Measurements from ENCODE around the gene NATD1. TPM values are rescaled to one million over a fixed set of nuclear protein-coding genes. Genes with fewer than 3 reads are reported as not detected.

The NATD1 gene
- total RNA-seq = 10 to 100 TPM in 1 of 2 donors, 1 to 10 TPM in 1; 8.6 to 19.4 TPM
- long read RNA-seq, full-length matches to known transcripts = 2 of 15 reads
- long read RNA-seq, partial matches to known transcripts = 0 of 15 reads
- long read RNA-seq, other reads (novel, unspliced or antisense) = 13 of 15 reads

- intact Hi-C loops (cut with DNase I) = no loop called here
- ATAC-seq (peak; percentile 69 to 79), DNase-seq (peak; percentile 89)
Measured at GRCh38 chr17:21252796-21253645, at the start of gene NATD1. Gene NATD1, minus strand, starts transcription at chr17:21253410. Its CDS starts 146 bp downstream, at chr17:21253264.

DNA sequence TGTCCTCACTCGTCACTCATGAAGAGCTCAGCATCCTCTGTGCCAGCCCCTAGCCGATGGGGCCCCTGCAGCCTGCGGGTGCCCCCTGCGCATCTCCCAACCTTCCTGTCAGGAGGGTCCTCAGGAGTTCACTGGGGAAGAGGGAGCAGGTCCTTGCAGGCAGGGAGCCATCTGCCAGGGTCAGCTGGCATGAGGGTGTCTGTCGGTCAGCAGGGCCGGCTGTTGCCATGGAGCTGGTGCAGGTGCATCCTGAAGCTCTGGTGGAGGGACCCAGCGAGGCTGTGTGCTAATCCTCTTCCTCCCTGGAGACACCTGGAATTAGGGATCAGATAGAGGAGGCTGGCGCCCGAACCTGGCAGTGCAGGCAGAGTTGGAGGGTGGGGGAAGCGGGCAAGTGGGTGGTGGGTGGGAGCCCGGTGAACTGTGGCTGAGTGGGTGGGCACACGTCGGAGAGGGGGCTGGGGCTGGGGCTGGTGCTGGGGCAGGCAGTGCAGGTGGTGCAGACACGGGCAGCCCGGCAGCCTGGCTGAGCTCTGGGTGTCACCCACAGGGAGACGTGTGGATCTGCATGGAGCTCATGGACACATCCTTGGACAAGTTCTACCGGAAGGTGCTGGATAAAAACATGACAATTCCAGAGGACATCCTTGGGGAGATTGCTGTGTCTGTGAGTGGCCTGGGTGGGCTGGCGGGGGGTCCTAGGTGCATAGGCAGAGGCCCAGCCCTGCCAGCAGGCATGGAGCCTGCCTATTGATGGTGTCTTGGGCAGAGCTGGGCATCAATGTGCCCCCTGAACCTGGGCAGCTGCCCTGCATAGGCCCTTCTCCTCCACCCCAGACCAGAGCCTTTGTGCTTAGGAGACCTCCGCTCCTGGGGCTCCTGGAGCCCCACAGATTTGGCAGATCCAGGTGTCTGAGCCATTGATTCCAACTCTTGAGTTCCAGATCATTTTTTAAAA lies 48.7 kb upstream of the NATD1 start:
- ATAC-seq (no peak), DNase-seq (no peak)
- intact Hi-C loops (cut with DNase I) = no loop called here

- ATAC-seq = no peak
- DNase-seq = no peak
- intact Hi-C loops (cut with DNase I) = no loop called here
Measured at GRCh38 chr17:21300601-21301571, 47.7 kb upstream of the NATD1 start.

DNA sequence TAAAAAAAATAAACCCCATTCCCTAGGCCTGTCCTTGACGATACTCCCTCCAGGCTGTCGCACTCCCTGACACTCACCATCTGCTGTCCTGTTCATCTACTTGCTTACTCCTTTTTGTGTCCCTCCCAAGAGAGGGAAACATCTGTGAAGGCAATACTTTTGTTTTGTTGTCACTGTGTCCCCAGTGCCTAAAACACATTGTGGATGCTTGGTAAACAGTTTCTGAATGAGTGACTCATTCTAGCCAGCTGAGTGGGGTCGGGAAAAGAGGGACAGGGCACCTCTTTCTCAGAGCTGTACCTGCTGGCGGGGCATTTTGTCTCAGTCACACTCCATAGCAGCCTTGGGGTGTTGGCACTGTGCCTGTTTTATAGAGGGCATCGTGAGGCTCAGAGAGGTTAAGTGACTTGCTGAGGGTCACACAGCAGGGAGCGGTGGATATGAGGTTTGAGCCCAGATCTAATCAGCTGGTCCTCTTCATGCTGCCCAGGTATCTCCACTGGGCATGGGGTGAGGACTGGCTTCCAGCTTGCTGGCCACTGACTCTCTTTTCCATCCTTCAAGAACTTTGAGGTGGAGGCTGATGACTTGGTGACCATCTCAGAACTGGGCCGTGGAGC lies 46.9 kb upstream of the NATD1 start:
- no peak for DNase-seq
- intact Hi-C loops (cut with DNase I) = no loop called here
- no peak for ATAC-seq

- ATAC-seq (no peak), DNase-seq (no peak)
- intact Hi-C loops (cut with DNase I) = no loop called here
Measured at GRCh38 chr17:21298983-21299519, 45.8 kb upstream of the NATD1 start.

DNA sequence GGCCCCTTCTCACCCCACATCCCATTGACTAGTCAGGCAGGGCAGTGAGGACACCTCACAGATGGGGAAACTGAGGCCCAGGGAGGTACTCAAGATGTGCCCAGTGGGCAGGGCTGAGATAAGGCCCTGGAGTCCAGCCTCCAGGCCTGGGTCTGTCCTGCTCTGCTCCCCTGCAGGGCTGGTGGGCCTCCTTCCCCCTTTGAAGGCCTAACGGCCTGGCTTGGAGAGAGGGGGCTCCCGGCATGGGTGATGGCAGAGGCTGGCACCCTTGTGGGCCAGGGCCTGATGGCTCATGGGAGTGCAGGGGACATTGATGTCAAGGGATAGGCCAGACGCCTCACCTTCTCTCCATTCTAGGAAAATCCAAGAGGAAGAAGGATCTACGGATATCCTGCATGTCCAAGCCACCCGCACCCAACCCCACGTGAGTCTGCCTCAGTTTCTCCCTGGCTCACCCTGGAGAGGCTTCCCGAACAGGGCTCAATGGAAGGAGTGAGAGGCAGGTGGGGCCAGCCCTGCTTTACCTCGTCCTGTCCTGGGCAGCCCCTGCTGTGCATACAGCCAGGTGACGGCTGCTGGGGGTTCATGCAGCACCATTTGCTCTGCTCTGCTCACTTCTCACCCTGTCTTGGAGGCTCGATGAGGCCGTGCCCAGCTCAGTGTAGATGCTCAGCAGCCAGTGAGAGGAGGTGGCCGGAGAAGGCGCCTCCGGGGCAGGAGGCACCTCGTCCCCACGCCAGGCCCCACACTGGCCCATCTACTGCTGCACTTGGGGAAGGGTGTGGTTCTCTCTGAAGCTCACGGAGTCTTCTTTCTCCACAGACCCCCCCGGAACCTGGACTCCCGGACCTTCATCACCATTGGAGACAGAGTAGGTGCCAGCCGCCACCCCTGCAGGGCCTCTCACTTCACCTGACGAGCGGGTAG lies 45.1 kb upstream of the NATD1 start:
- no peak for DNase-seq
- no peak for ATAC-seq
- intact Hi-C loops (cut with DNase I) = no loop called here

DNA sequence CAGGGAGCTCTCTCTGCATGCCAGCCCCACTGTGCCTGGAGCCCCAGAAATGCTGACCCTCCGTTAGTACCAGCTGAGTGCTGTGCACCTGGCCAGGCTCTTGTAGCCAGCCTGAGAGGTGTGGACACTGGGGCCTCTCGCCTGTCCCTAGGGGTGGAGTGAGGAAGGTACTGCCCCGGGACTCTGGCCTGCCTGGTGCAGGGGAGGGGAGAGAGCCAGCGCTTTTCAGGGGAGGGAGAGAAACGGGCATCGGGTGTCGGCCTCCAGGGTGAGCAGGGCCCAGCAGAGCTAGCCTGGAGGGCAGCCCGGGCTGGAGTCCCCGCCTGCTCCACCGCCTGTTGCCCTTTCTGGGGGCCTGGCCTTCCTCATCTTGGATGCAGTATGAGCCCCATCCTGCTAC lies 44.4 kb upstream of the NATD1 start:
- intact Hi-C loops (cut with DNase I) = no loop called here
- peak in 1 of 2 donors; percentile 3 for ATAC-seq
- no peak for DNase-seq

- peak in 1 of 2 donors; percentile 6 for ATAC-seq
- DNase-seq = no peak
- intact Hi-C loops (cut with DNase I) = no loop called here
Measured at GRCh38 chr17:21297026-21297520, 43.9 kb upstream of the NATD1 start.

GRCh38 chr17:21296097-21297025 lies 43.2 kb upstream of the NATD1 start:
- intact Hi-C loops (cut with DNase I) = no loop called here
- ATAC-seq (peak; percentile 4 to 36), DNase-seq (no peak)

DNA sequence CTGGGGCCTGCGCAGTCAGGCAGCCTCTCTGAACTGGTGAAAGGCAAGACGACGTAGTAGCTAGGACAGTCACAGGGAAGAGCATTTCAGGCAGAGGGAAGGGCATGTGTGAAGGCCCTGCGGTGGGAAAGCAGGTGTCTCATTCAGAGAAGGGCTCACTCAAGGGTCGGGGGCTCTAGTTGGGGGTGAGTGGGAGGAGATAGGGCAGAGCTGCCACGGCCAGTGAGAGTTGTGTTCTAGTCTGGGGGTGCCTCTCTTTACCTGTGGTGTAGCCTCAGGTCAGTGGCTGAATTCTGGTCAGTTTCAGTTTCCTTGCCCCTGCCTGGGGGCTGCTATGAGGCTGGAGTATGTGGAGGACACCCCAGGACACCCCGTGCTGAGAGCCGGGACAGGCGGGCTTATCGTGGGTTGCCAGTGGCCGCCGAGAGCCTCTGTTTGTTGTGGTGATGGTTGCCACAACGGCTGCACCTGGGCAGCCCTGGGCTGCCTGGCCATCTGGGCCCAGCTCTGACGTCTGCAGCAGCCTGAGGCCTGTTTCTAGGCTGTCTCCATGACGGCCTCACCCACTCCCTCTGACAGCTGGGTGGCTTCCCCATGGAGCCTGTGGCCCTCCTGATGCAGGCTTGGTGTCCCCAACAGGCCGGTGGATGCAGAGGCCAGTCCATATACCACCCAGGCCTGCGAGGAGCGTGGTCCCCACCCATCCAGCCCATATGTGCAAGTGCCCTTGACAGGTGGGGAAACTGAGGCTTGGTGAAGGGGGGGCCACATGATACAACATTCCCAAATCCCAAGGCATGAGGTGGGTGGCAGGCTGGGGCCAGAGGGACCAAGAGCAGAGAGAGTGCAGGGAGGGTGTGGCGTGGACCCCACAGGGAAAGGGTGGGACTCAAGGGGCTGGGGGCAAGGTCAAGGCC lies 42.1 kb upstream of the NATD1 start:
- intact Hi-C loops (cut with DNase I) = no loop called here
- ATAC-seq (peak; percentile 11 to 45), DNase-seq (peak; percentile 61)

DNA sequence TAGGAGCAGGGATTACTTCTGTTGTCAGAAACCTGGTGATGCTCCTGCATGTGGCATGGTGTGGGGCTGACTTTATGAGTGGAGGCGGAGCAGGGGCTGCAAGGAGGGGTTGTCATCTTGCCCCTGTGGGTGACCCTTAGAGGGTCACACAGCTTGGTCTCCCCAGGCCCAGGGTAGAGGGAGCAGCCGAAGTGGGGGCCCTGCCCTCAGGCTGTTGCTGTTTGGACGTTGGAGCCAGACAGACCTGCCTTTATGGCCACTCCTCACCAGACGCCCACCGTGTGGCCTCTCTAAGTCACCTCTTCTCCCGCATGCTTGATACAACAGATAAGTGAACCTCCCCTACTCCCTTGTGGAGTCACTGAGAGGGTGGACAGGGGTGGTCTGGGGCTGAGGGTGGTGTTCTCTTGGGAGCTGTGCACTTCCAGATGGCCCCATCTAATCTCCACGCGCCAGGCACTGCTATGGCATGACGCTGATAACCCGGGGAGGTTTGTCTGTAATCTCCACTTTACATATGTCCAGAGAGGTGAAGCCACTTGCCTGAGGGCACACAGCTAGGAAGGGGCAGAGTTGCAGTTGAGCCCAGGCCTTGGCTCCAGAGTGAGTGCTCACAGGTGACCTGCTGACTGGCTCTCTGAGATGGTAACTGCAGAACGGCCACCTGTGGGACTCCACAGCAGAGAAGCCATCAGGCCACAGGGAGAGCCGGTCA lies 41.3 kb upstream of the NATD1 start:
- no peak for DNase-seq
- intact Hi-C loops (cut with DNase I) = no loop called here
- no peak for ATAC-seq

- ATAC-seq (no peak), DNase-seq (no peak)
- intact Hi-C loops (cut with DNase I) = no loop called here
Measured at GRCh38 chr17:21293831-21294210, 40.6 kb upstream of the NATD1 start.

- ATAC-seq (no peak), DNase-seq (no peak)
- intact Hi-C loops (cut with DNase I) = no loop called here
Measured at GRCh38 chr17:21292867-21293830, 39.9 kb upstream of the NATD1 start.

All from left cardiac atrium (tissue), 4 donors.